GM18909 (cell line): ENCODE measurements around the gene PDAP1.
"Not testable (repeated sequence)": the region's sequence is repeated elsewhere in the genome, so short reads cannot be mapped to it uniquely, and the experiment has no call there.

Experiments used
- ATAC-seq: cut with Tn5 transposase; IDR thresholded peaks from one replicate; pipeline ENCODE4 v1.9.1; 2021; ENCODE audit warnings: mild to moderate bottlenecking; ENCODE audit not compliant: unreplicated experiment, poor library complexity

Gene PDAP1

GRCh38 chr7:99408379-99409191, at the start of gene PDAP1, which contains the start of gene BUD31:
PDAP1 (minus strand) TSS chr7:99408597; CDS start chr7:99408548, 49 bp downstream.
BUD31 (plus strand) TSS chr7:99408969; CDS start chr7:99411093, 2,124 bp downstream.
- ATAC-seq = peak; percentile 81

GRCh38 chr7:99457650-99458493, 49.5 kb upstream of the PDAP1 start:
- ATAC-seq = no peak

- no peak for ATAC-seq
Measured at GRCh38 chr7:99457050-99457649, 48.8 kb upstream of the PDAP1 start.

GRCh38 chr7:99456288-99456687, 47.9 kb upstream of the PDAP1 start:
- ATAC-seq = no peak

DNA sequence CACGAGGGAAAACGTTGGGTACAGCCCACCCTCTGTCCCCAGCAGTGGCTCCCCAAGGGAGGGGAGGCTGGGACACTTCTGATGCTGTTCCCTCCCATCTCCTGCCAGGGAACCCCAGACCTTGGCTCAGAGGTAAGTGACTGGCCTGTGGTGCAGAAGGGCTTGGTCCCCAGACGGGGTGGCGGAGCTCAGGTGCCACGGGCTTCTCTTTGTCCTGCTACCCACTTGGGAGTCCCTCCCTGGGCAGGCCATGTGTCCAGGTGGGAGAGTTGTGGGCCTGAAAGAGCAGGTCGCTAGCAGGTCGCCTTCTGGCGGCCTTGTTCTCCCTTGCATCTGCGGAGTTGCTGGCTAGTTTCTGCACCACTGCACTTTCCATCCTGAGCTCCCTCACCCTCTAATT, 47.5 kb upstream of the PDAP1 start:
- no peak for ATAC-seq

DNA sequence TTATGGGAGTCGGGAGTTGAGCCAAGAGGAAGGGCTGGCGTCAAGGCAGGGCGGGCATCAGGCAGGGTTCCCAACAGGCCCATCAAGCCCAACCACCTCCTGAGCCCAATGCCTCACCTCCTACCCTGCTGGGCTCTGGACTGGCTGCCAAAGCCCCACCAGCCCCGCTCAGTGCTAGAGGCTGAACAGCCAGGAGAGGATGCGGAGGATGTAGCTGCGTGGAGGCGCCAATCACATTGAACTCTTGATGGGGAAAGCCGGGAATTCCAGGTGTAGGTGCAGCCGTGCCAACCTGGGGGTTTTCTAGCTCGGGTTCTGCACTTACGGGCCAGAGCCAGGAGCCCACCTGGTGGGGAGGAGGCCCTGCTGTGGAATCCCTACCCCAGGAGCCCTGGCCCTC, 44.7 kb upstream of the PDAP1 start:
- no peak for ATAC-seq

DNA sequence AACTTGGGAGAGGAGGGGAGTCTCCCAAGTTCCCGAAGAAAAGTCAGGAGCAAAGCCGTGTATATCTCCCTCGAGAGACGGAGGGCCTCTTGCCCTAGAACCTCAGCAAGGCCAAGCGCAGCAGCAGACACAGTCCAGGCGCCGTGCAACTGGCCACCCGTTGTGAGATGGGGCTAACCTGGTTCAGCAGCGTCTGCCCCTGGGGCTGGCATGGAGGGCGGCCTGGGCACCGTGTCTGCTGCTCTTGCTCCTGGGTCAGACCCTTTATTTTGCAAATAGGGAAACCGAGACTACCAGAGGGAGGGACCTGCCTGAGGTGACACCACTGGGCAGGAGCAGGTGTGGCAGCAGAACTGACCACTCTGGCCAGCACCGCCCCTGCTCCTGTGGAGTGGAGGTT, 44.1 kb upstream of the PDAP1 start:
- no peak for ATAC-seq

GRCh38 chr7:99451936-99452335, 43.5 kb upstream of the PDAP1 start:
- ATAC-seq = no peak

DNA sequence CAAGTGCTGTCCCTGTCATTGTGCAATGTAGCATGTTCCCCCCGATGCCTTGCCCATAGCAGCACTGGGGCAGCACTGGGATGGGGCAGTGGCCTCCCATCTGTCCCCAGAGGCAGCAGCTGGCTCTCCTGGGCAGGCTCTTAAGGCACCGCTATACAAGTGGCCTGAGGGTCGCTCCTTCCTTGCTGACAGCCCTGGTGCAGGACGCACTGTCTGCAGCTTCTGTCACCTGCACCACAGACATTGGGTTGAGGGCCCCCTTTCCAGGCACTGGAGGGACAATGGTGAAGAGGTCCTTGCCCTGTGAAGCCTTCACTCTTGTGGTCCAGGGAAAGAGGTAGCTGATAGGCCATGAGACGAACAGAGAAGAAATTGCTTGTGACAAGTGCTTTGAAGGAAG, 40.9 kb upstream of the PDAP1 start:
- ATAC-seq = no peak

DNA sequence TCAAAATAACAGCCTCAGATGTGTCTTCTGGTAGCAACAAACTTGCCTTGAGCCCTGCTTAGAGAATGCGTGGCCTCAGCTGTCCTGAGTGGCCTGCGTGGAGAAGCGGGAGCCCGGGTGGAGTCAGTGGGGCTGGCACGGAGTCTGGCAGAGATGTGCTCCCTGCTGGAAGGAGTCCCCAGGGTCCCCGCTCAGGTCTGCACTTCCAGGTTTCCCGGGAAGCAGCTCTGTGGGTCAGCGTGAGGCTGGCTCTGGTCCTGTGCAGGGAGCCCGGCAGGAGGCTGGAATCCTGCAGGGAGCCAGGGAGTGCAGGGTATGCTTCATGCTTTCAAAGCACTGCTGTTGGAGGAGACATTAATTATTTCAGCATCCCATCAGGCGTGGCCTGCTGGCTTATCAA, 40.5 kb upstream of the PDAP1 start:
- no peak for ATAC-seq

- ATAC-seq = no peak
Measured at GRCh38 chr7:99447943-99448342, 39.5 kb upstream of the PDAP1 start.

- no peak for ATAC-seq
Measured at GRCh38 chr7:99446096-99446495, 37.7 kb upstream of the PDAP1 start.

- no peak for ATAC-seq
Measured at GRCh38 chr7:99440195-99440594, 31.8 kb upstream of the PDAP1 start.

DNA sequence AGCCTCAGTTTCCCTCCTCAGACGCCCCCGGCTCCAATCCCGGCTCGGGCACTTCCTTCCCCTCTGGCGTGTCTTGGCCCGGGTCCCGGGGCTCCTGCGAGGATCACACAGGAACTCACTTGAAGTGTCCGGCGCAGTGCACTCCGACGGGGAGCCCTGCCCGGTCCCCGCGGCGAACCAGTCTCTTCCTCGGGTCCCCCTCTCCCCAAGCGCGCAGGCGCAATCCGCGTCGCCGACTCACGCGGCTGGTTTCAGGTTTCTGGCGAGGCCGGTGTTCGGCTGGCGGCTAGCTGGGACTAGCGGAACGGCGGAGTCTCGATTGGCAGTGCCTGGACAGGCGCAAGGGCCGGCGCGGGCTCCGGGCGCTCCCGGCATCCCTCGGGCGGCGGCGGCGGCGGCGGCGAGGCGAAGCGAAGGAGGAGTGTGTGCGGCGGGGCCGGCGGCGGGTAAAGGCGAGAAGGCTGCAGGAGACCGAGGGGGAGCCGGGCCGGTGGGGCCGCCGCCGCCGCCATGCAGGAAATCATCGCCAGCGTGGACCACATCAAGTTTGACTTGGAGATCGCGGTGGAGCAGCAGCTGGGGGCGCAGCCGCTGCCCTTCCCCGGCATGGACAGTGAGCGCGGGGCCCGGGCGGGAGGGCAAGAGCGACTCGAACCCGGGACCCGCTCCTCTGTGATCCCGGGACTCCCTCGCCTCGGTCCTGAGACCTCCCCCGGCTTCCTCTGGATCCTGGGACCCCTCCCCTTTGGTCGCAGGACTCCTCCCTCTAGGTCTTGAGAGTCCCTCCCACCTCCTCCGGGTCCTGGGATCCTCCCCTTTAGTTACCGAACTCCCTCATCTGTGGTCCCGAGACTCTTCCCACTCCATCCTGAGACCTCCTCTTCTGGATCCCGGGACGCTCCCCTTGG, 30.4 kb upstream of the PDAP1 start, which contains the start of the genes CPSF4 and PTCD1:
TSS of gene CPSF4 (plus strand) at position 371 of the 908 bp plus-strand sequence. CDS start at position 511, 140 bp downstream.
TSS of gene PTCD1 (minus strand) at position 226 of the 908 bp plus-strand sequence. CDS start 3,556 bp downstream, outside the sequence.
- ATAC-seq = peak; percentile 94

DNA sequence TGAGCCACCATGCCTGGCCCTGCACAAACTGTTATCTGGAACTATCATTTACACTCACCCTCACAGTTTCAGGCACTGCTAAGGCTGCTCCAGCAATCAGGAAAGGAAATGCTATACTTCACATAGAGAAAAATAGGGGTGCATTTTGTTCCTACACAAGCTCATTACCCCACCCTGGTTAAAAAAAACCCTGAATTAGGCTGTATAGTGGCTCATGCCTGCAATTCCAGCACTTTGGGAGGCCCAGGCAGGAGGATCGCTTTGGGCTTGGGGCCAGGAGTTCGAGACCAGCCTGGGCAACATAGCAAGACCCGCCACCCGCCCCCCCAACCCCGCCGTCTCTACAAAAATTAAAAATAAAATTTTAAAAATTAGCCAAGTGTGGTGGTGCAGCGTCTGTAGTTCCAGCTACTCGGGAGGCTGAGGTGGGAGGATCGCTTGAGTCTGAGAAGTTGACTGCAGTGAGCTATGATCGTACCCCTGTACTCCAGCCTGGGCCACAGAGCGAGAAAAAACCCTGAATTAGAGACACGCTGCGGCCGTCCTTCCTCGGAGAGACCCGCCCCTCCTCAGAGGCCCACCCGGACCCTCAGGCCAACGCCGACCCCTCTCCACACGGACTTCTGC, 29.7 kb upstream of the PDAP1 start:
- ATAC-seq = no peak

GRCh38 chr7:99433158-99433557, 24.8 kb upstream of the PDAP1 start:
- no peak for ATAC-seq

- not testable (repeated sequence) for ATAC-seq
Measured at GRCh38 chr7:99431756-99432540, 23.6 kb upstream of the PDAP1 start.

DNA sequence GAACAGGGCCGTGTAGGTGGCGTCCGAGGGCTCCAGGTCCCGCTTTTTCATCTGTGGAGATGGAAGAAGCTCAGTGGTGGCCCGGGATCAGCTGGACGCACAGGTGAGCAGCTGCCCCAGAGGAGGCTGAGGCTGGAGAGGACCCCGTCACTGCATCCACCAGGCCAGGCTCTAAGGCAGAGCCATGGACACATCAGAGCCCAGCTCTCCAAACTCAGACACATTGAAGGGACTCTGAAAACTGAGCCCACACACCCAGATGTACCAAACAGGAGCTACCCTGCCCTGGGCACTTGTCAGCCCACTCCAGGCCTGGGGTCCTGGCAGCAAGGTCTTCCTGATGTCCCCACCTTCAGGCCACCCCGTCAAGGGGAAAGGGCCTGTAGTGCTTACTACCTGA, 21.4 kb upstream of the PDAP1 start:
- no peak for ATAC-seq
